GM18505 (cell line): ENCODE data around the gene WFS1.

Experiments used
- ATAC-seq: cut with Tn5 transposase; IDR thresholded peaks from one replicate; pipeline ENCODE4 v1.9.1; 2021; ENCODE audit not compliant: unreplicated experiment
- POLR2A ChIP-seq: IDR thresholded peaks from 4 replicates; pipeline ENCODE4 v1.6.1; 2011; ENCODE audit warnings: borderline replicate concordance; ENCODE audit not compliant: insufficient read depth, insufficient read length; ENCODE audit errors: extremely low read depth

WFS1 gene

DNA sequence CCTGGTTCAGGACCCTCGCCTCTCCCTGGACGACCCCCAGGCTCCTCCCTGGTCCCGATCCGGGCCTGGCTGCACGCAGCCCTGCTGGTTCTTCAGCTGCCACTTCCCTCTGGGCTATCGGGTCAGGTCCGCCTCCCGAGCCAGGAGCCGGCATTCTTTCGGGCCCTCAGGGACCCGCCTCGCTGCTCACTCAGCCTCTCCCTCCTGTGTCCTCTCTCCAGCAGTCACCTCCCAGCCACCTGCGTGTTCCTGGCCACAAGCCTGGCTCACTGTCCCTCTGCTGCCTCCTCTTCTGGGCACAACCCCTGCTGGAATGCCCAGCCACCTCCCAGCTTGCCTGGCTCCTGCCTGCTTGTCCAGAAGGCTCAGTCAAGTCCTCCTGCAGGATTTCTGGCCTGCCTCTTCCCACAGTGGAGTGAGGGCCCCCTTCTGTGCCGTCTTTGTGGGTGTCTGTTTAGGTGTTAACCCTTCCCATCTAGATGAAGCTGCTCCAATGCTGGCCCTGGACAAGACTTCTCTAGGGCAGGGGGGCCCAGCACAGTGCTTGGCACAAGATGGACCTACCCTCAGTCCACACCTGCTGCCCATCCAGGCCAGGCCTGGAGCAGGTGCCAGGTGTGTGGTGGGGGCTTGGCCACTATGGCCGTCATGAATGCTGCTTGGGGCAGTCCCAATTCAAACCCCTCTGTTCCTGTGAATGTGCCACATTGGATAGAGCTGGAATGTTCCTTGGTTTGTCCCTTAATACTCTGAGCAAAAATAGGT lies 2.2 kb downstream of the WFS1 start:
- ATAC-seq, result no peak
- no peak for TF ChIP-seq POLR2A

DNA sequence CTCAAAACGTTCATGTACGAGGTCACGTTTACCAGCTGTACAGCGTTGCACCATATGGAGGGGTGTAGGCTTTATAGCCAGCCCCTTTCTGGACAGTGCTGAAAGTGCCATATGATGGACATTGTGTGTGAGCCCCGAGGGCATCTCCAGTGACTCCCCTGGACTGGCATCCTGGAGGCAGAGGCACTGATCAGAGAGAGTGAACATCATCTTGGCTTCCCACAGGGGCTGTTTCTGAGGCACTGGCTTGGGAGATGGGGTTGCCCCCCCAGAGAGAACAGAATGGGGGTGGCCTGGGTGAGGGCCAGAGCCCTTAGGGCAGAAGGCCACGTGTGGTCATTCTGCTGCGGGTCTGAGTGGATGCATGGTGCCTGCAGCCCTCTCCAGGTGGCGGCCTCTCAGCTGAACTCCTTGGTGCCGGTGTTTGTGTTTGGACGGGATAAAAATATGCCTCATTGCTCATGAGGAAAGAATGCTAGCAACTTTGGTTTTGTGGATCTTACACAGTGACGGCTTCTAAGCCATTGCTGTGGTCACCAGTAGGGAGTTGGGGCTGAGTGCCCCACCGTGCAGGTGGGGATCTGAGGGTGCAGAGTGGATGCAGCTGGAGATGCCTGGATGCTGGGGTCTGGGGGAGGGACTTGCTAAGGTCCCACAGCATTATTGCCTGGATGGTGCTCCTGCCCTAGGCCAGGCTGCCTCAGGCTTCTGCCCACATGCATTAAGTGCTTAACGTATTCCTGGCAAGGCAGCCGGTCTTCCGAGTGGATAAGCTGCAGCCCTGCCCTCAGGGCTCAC lies 3.4 kb downstream of the WFS1 start:
- TF ChIP-seq POLR2A, result no peak
- no peak for ATAC-seq

DNA sequence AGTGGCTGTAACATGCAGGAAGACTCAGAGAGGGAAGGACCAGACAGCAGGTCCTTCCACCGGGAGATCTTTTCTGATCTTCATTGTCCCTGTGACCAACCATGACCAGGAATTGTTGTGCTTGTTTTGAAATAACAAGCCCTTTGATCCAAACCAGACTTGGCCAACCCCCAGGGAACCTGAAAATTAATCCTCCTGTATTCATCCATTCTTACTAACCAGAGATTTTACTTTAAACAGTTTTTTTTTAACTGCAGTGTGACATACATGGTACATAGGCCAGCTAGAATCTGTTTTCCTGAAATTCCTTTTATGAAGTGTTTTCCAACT lies 4.0 kb downstream of the WFS1 start:
- no peak for TF ChIP-seq POLR2A
- no peak for ATAC-seq

DNA sequence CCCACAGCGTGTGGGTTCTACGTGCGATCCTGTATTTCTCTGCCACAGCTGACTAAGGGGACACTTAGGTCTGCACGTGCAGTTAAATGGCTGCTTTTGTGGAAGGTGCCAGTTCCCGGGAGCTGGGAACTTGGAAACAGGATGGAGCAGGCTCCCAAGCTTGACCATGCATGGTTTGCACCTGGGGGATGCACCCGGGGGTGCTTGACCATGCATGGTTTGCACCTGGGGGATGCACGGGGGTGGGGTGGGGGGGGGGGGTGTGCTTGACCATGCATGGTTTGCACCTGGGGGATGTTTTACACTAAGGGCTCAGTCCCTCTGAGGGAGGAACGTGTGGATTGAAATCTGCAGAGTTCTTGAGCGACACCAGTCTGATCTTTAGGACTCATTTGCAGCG lies 5.7 kb downstream of the WFS1 start:
- ATAC-seq, result no peak
- TF ChIP-seq POLR2A, result no peak

DNA sequence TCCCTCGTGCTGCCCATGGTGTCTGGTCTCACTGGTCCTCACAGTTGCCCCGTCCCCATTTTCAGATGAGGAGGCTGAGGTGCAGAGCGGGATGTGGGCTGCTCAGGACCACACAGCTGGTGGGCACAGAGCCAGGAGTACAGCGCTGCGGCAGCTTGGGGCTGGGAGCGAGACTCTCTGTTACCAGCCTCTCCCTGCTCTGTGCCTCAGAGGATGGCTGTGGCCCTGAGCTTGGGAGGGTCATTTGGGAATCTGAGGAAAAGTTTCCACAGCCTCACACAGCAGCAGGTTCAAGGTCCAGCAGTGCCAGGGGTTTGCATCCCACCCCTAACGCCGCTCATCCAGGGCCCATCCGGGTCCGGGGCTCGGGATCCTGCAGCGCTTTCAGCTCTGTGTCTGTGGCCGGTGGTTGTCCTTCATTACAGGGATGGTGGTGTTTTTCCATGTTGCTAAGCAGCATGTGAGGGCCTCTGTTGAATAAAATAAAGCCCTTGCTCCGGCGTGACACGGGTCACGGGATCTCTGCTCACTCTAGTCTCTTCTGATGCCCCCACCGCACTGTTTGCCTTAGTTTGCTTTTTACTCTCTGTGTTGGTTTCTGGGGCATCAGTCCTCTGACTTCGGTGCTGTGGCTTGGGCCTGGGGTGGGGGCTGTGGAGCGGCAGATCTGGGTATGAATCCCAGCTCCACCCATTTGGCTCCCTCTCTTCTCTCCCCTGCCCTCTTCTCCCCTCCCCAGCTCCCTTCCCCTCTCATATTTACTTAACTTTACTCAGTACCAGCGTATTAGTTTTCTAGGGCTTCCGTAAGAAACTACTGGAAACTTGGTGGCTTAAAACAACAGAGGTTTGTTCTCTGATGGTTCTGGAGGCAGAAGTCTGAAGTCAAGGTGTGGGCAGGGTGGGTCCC lies 6.5 kb downstream of the WFS1 start:
- TF ChIP-seq POLR2A, result no peak

DNA sequence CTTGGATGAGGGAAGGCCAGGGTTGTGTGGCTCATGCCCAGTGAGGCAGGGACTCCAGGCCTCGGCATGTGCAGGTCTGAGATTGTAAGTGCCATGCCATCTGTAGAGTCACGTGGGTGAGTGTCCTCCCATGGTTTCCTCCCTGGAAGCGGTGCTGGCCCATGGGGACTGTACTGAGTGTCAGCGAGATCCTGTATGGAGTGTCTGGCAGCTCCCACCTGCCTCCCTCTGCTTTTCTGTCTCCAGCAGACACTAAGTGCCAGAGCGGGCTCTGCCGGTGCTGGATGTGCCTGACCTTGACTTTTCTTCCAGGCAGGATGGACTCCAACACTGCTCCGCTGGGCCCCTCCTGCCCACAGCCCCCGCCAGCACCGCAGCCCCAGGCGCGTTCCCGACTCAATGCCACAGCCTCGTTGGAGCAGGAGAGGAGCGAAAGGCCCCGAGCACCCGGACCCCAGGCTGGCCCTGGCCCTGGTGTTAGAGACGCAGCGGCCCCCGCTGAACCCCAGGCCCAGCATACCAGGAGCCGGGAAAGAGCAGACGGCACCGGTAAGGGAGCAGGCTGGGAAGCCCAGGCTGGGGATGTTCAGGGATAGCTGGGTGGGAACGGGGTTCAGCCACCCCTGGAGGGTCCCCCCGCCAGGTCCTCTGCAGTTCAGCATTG lies 7.6 kb downstream of the WFS1 start:
- ATAC-seq, result no peak
- no peak for TF ChIP-seq POLR2A

More for the DNA sequence above, 6.5 kb downstream of the WFS1 start:
- ATAC-seq, result no peak

DNA sequence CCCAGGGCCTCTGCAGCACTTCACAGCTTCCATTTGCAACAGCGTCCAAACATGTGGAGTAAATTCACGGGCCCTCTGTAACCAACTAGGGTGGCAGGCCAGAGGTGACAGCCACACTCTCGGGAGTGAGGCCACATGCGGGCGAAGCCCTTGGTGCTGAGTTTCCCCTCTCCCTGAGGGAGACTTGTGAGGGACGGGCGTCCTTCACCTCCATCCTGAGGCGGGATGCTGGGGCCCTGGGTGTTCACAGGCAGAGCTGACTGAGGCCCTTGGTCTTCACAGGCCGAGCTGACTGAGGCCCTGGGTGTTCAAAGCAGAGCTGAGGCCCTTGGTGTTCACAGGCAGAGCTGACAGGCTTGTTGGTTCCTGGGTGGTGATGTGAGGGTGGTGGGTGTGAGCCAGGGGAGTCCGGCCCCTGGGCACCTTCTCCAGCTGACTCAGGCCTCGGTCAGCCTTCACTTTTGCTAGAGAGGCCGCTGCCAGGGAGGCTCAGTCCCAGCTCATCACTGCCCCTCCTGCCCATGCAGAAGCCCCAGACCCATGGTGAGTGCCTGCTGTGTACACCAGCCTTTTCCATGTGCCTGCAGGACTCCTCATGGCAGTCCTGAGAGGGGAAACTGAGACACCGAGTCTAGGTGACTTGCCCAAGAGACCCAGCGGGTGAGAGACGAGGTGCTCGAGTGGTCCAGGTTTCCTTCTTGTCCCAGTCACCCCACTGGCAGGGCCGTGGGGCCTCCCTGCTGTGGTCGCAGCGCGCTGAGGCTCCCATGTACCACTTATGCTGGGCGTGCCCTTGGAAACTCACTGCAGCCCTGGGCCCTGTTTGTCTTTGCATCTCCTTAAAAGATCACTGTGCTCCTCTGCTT lies 8.5 kb downstream of the WFS1 start:
- TF ChIP-seq POLR2A, result no peak
- ATAC-seq, result no peak

DNA sequence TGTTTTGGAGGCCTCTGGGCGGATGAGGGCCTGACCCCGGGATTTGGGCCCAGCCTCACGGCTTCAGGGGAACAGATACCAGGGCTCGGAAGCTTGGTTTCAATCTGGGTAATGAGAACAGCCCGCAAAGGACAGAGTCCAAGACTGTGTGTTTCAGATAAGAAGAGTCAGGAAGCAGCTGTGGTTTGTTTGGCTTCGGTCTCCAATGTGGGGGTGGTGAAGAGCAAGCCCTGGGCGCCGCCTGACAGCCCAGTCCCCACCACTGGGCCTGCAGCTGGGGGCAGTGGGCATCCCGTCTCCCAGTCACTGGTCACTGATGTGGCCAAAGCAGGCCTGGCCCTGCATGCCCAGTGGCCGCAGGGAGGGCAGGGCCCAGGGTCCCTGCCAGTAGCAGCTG lies 9.1 kb downstream of the WFS1 start:
- TF ChIP-seq POLR2A, result no peak

DNA sequence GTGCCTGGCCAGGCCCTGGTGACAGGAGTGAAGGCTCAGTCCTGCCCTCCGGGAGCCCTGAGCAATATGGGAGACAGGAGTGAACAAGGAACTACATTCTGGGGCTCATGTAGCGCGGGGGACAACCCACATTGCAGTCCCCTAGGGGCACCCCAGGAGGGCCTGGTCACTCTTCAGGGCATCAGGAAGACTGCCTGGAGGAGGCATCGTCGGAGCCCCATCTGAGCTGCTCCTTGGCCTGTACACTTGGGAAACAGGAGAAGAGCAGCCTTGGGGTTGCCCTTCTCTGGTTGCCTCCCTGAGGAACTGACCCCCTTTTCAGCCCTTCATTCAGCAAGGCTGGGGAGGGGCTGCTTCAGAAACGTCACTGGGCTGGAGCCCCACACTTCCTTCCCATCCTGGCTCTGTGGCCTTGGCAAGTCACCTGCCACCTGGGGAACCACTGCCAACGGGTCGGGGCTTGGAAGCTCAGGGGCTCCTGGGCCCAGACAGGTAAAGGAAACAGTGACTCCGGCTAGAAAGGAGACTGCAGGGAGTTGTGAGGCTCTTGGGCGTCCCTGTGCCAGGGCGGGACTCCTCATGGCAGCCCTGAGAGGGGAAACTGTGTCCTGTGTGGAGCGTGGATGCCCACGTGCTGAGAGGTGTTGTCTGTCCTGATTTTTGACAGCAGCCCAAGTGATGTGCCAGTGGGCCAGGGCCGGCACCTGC lies 10.1 kb downstream of the WFS1 start:
- no peak for ATAC-seq
- TF ChIP-seq POLR2A, result no peak

More for the DNA sequence above, 9.1 kb downstream of the WFS1 start:
- peak; percentile 95 for ATAC-seq

DNA sequence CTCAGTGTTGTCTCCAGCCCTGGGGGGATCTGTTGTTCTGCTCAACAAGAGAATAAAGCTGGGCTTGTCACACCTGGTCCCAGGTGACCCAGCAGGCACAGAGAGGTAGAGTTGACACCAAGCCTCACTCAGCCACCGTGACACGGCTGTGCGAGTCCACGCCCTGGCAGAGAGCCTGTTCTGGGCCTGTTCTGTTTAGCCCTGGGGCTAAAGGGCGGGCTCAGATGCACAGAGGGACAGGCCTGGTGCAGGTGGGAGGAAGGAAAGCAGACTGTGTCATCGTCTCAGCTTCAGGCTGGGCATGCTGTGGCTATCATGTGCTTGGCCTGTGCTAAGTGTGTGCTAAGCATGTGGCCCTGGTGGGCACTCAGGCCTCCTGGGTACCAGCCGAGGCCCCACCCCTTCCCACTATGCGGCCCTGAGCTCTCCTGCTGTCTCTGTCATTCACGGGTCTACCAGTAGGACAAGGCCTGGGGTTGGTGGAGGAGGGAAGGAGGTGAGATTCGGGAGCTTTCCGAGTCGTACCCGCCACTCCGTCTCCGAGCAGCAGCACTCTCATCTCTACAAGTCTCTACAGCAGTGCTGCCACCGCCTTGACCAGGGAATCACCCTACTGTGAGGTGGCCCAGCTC lies 10.8 kb downstream of the WFS1 start:
- ATAC-seq, result no peak
- TF ChIP-seq POLR2A, result no peak
